Mesendoderm (in vitro differentiated cells): ENCODE data around the gene FERMT2.

Source experiments
- DNase-seq: peaks from one replicate; pipeline ENCODE4 v3.0.0; 2013
- H2AK5ac ChIP-seq: 2 replicates; pipeline ENCODE4 v1.6.1; 2013; ENCODE audit warnings: low read length, inconsistent platforms
- H2BK120ac ChIP-seq: 2 replicates; pipeline ENCODE4 v1.6.1; 2013; ENCODE audit warnings: low read depth, mild to moderate bottlenecking, low read length, moderate library complexity, mixed read lengths
- H2BK15ac ChIP-seq: replicated peaks from 2 replicates; pipeline ENCODE4 v1.6.1; 2013; ENCODE audit warnings: low read depth, mild to moderate bottlenecking, moderate library complexity
- H2BK5ac ChIP-seq: 2 replicates; pipeline ENCODE4 v1.6.1; 2013; ENCODE audit warnings: low read length, inconsistent platforms
- H3K18ac ChIP-seq: 2 replicates; pipeline ENCODE4 v1.6.1; 2013; ENCODE audit warnings: mild to moderate bottlenecking, low read length, mixed read lengths
- H3K23ac ChIP-seq: one replicate; pipeline ENCODE4 v1.6.1; 2013; ENCODE audit warnings: low read length
- H3K27ac ChIP-seq: 2 replicates; pipeline ENCODE4 v1.5.1; 2013; ENCODE audit warnings: low read depth, mild to moderate bottlenecking, inconsistent platforms, low read length, moderate library complexity
- H3K27me3 ChIP-seq: 2 replicates; pipeline ENCODE4 v1.6.1; 2013; ENCODE audit warnings: low read length, control low read depth, mild to moderate bottlenecking, inconsistent platforms; ENCODE audit not compliant: insufficient read depth, poor library complexity
- H3K36me3 ChIP-seq: 2 replicates; pipeline ENCODE4 v1.6.1; 2013; ENCODE audit warnings: low read length, inconsistent platforms; ENCODE audit not compliant: control insufficient read depth, insufficient read depth
- H3K4ac ChIP-seq: one replicate; pipeline ENCODE4 v1.6.1; 2013; ENCODE audit warnings: low read depth, mild to moderate bottlenecking, low read length, moderate library complexity
- H3K4me1 ChIP-seq: 2 replicates; pipeline ENCODE4 v1.6.1; 2013; ENCODE audit warnings: low read depth, low read length, inconsistent platforms; ENCODE audit not compliant: control insufficient read depth
- H3K4me2 ChIP-seq: 2 replicates; pipeline ENCODE4 v1.6.1; 2013; ENCODE audit warnings: low read length
- H3K4me3 ChIP-seq: 2 replicates; pipeline ENCODE4 v1.5.1; 2013; ENCODE audit warnings: mild to moderate bottlenecking, low read length
- H3K56ac ChIP-seq: one replicate; pipeline ENCODE4 v1.6.1; 2013; ENCODE audit warnings: low read length
- H3K79me1 ChIP-seq: 2 replicates; pipeline ENCODE4 v1.6.1; 2013; ENCODE audit warnings: low read length, inconsistent platforms
- H3K79me2 ChIP-seq: 2 replicates; pipeline ENCODE4 v1.6.1; 2013; ENCODE audit warnings: mild to moderate bottlenecking, low read length; ENCODE audit not compliant: control insufficient read depth, insufficient read depth
- H3K9ac ChIP-seq: 2 replicates; pipeline ENCODE4 v1.6.1; 2013; ENCODE audit warnings: low read length, inconsistent platforms
- H4K5ac ChIP-seq: one replicate; pipeline ENCODE4 v1.6.1; 2013; ENCODE audit warnings: low read length
- H4K8ac ChIP-seq: one replicate; pipeline ENCODE4 v1.6.1; 2013; ENCODE audit warnings: low read depth, mild to moderate bottlenecking, control low read depth, low read length, moderate library complexity
- WGBS: extraction: QIAGEN DNeasy Blood & Tissue Kit; methylation state at CpG from one replicate; pipeline ENCODE4 v1.1.7; 2013; ENCODE audit warnings: low lambda C conversion rate, missing lambda C conversion rate; ENCODE audit not compliant: insufficient coverage; ENCODE audit errors: extremely low coverage; 5-methylcytosine and 5-hydroxymethylcytosine counted together

The FERMT2 gene

GRCh38 chr14:52988139-52988538 is 37.3 kb upstream of the FERMT2 start:
- H2BK120ac ChIP-seq, result no peak overlapping the region
- no peaks in the 10 kb centered on the region for H3K79me1 ChIP-seq
- no peak for DNase-seq
- H2BK15ac ChIP-seq, result no peak overlapping the region
- no peak overlapping the region for H3K4me3 ChIP-seq
- no peak overlapping the region for H4K5ac ChIP-seq
- no peaks in the 10 kb centered on the region for H3K36me3 ChIP-seq
- no peaks in the 10 kb centered on the region for H3K79me2 ChIP-seq
- no peak overlapping the region for H3K27ac ChIP-seq
- no peak overlapping the region for H3K23ac ChIP-seq
- no peak overlapping the region for H2AK5ac ChIP-seq
- no peak overlapping the region for H2BK5ac ChIP-seq
- no peak overlapping the region for H3K56ac ChIP-seq
- H4K8ac ChIP-seq, result no peak overlapping the region
- H3K9ac ChIP-seq, result no peak overlapping the region
- no peak overlapping the region for H3K4ac ChIP-seq
- H3K18ac ChIP-seq, result no peak overlapping the region
- no peak overlapping the region for H3K4me2 ChIP-seq
- H3K27me3 ChIP-seq, result no peaks in the 10 kb centered on the region
- no peaks in the 10 kb centered on the region for H3K4me1 ChIP-seq

DNA sequence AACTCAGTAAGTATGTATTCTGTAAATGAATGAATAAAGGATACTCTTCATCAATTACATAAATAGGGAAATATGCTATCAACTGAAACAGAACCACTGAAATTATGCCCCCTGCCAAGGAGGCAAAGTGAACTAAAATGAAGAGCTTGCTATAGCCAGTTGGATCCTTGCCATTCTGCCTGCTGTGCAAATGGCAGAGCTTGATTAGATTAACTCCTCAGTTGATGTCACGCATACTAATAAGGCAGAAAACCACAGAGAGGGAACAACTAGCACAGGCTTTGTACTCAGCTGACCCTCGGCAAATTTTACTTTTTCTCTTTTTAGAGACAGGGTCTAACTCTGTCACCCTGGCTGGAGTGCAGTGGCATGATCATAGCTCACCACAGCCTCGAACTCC is 36.7 kb upstream of the FERMT2 start:
- Histone ChIP-seq H3K36me3 (no peaks in the 10 kb centered on the region), H3K79me1 (no peaks in the 10 kb centered on the region), H3K4me3 (no peak overlapping the region), H3K9ac (no peak overlapping the region), H3K4me1 (no peaks in the 10 kb centered on the region), H3K27ac (no peak overlapping the region), H3K18ac (no peak overlapping the region), H3K23ac (no peak overlapping the region), H3K27me3 (no peaks in the 10 kb centered on the region), H2BK15ac (no peak overlapping the region), H2BK120ac (no peak overlapping the region), H3K4ac (no peak overlapping the region), H2AK5ac (no peak overlapping the region), H4K5ac (no peak overlapping the region), H3K79me2 (no peaks in the 10 kb centered on the region), H2BK5ac (no peak overlapping the region), H4K8ac (no peak overlapping the region), H3K4me2 (no peak overlapping the region), H3K56ac (no peak overlapping the region)
- WGBS, result no CpG with 5 or more reads among the region's 3 CpGs
- no peak for DNase-seq

DNA sequence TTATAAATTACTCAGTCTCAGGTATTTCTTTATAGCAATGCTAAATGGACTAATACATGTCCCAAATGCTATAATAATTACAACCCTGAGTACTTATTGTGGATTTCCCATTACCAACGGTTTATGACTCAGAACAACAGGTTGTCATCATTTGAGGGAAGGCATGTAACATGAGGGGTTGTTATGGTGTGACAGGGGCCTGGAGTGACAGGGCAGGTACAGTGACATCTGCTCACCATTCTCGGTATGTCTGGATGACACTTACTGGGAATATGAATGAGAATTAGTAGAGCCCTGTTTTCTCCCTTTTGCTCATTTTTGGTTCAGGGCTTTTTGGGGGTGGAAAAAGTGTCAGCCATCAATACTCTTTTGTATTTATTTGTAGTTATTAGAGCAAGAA is 36.2 kb upstream of the FERMT2 start:
- H3K9ac ChIP-seq, result no peak overlapping the region
- no peaks in the 10 kb centered on the region for H3K79me2 ChIP-seq
- no peak overlapping the region for H3K23ac ChIP-seq
- no peak overlapping the region for H3K18ac ChIP-seq
- H3K56ac ChIP-seq, result no peak overlapping the region
- no peak overlapping the region for H3K4me3 ChIP-seq
- DNase-seq, result no peak
- no peak overlapping the region for H3K27ac ChIP-seq
- H3K36me3 ChIP-seq, result no peaks in the 10 kb centered on the region
- no peak overlapping the region for H2AK5ac ChIP-seq
- H4K8ac ChIP-seq, result no peak overlapping the region
- no peak overlapping the region for H2BK120ac ChIP-seq
- H2BK5ac ChIP-seq, result no peak overlapping the region
- H3K4me1 ChIP-seq, result no peaks in the 10 kb centered on the region
- no peak overlapping the region for H3K4me2 ChIP-seq
- no peaks in the 10 kb centered on the region for H3K27me3 ChIP-seq
- no CpG with 5 or more reads among the region's 2 CpGs for whole genome bisulfite sequencing
- no peak overlapping the region for H2BK15ac ChIP-seq
- H3K79me1 ChIP-seq, result no peaks in the 10 kb centered on the region
- no peak overlapping the region for H3K4ac ChIP-seq
- no peak overlapping the region for H4K5ac ChIP-seq

DNA sequence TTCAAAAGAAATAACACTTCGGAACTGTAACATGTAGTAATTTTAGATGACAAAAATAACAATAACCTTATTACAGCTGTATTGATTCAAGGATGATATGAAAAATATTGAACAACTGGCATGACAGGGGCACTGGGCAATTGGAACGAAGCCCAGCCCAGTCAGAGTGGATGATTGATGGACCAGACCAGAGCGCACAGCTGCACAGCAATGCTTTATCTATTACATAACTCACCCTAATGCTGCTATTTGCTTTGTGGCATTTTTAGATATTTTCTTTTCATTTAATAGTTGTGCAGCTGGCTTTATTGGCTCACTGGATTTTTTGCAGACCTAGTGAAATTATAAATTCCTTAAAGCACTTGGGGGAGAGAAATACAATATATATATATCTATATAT is 26.9 kb upstream of the FERMT2 start:
- H4K5ac ChIP-seq, result no peak overlapping the region
- no peak overlapping the region for H3K27ac ChIP-seq
- H3K18ac ChIP-seq, result no peak overlapping the region
- no peak overlapping the region for H2BK5ac ChIP-seq
- H3K56ac ChIP-seq, result no peak overlapping the region
- H4K8ac ChIP-seq, result no peak overlapping the region
- no peaks in the 10 kb centered on the region for H3K79me1 ChIP-seq
- no CpG with 5 or more reads among the region's 3 CpGs for WGBS
- H3K4me2 ChIP-seq, result no peak overlapping the region
- H2BK120ac ChIP-seq, result no peak overlapping the region
- H3K4me1 ChIP-seq, result no peaks in the 10 kb centered on the region
- no peak overlapping the region for H2AK5ac ChIP-seq
- no peak overlapping the region for H3K23ac ChIP-seq
- H2BK15ac ChIP-seq, result no peak overlapping the region
- no peaks in the 10 kb centered on the region for H3K79me2 ChIP-seq
- H3K36me3 ChIP-seq, result no peaks in the 10 kb centered on the region
- no peak overlapping the region for H3K4ac ChIP-seq
- H3K27me3 ChIP-seq, result no peaks in the 10 kb centered on the region
- no peak overlapping the region for H3K9ac ChIP-seq
- no peak for DNase-seq
- no peak overlapping the region for H3K4me3 ChIP-seq

DNA sequence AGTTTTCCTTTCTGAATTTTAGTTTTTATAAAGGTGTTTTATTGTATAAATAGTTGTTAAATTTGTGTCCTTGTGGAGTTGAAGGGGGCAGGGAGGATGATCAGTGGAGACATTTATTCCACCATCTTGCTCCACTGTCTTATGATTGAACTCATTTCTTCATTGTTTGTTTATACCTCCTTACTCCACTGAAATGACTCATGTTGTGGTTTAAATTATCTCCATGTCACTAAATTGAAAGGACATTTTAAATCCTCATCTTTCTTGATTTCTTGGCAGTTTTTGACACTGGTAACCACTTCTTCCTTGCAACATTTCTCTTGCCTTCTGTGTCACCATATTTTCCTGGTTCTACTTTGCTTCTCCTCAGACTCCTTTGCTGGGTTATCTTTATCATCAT is 23.6 kb upstream of the FERMT2 start:
- Histone ChIP-seq H2AK5ac (no peak overlapping the region), H3K27me3 (no peaks in the 10 kb centered on the region), H4K5ac (no peak overlapping the region), H3K36me3 (no peaks in the 10 kb centered on the region), H2BK15ac (no peak overlapping the region), H3K9ac (no peak overlapping the region), H3K79me2 (no peaks in the 10 kb centered on the region), H3K79me1 (no peaks in the 10 kb centered on the region), H3K4me2 (no peak overlapping the region), H3K23ac (no peak overlapping the region), H3K27ac (no peak overlapping the region), H2BK120ac (no peak overlapping the region), H3K4ac (no peak overlapping the region), H3K56ac (no peak overlapping the region), H4K8ac (no peak overlapping the region), H3K4me3 (no peak overlapping the region), H3K18ac (no peak overlapping the region), H3K4me1 (no peaks in the 10 kb centered on the region), H2BK5ac (no peak overlapping the region)
- DNase-seq, result no peak

GRCh38 chr14:52961060-52961639 is 10.3 kb upstream of the FERMT2 start:
- H2BK120ac ChIP-seq, result no peak overlapping the region
- H4K8ac ChIP-seq, result no peak overlapping the region
- no peak overlapping the region for H3K9ac ChIP-seq
- H3K27me3 ChIP-seq, result no peaks in the 10 kb centered on the region
- H3K27ac ChIP-seq, result no peak overlapping the region
- no peaks in the 10 kb centered on the region for H3K36me3 ChIP-seq
- H3K23ac ChIP-seq, result no peak overlapping the region
- no CpG with 5 or more reads among the region's 4 CpGs for WGBS
- no peak overlapping the region for H2BK5ac ChIP-seq
- H2BK15ac ChIP-seq, result no peak overlapping the region
- H3K56ac ChIP-seq, result no peak overlapping the region
- H2AK5ac ChIP-seq, result no peak overlapping the region
- no peaks in the 10 kb centered on the region for H3K79me1 ChIP-seq
- no peak overlapping the region for H4K5ac ChIP-seq
- H3K4me1 ChIP-seq, result peaks cover 3% of the 10 kb centered on the region
- peak; percentile 91 for DNase-seq
- H3K4me2 ChIP-seq, result no peak overlapping the region
- H3K79me2 ChIP-seq, result no peaks in the 10 kb centered on the region
- no peak overlapping the region for H3K18ac ChIP-seq
- no peak overlapping the region for H3K4ac ChIP-seq
- H3K4me3 ChIP-seq, result no peak overlapping the region
